ENCODE results near the gene FBN1.

Gene FBN1

DNA sequence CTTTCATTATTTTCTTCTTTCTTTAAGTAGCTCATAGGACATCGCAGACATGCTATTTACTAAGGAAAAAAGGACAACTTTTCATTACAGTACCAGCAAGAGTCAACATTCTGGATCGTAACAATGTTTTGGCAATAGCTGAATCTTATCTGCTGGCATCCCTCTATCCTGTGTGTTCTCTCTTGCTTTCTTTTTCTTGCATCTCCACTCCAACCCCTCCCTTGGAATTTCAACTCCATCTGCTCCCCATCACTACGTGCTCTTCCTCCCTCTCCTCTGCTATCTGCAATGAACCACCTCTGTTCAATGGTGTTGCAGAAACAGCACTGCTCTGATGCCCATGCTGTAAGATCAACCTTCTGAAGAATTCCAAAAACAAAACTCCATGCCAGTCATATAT, 106.6 kb downstream of the FBN1 start:
- 91 to 93% methylated on average over 3 of the region's 3 CpGs for WGBS, 2 experiments (ENCODE audit: insufficient coverage in 2 of 2)
- no peaks in the 10 kb centered on the region for H3K9me3 ChIP-seq (ENCODE audit: control insufficient read depth, low read length)
- H3K27ac ChIP-seq (ENCODE audit: low read depth, low read length, severe bottlenecking), result no peak overlapping the region
- H3K4me1 ChIP-seq (ENCODE audit: control insufficient read depth, insufficient read depth, low read length, poor library complexity, severe bottlenecking), result peaks cover 10% of the 10 kb centered on the region
- H3K36me3 ChIP-seq (ENCODE audit: control insufficient read depth, insufficient read depth, low read length), result peaks cover 5% of the 10 kb centered on the region
- no peak overlapping the region for H3K4me3 ChIP-seq (ENCODE audit: extremely low read depth, insufficient read depth, low read length, poor library complexity, severe bottlenecking)

DNA sequence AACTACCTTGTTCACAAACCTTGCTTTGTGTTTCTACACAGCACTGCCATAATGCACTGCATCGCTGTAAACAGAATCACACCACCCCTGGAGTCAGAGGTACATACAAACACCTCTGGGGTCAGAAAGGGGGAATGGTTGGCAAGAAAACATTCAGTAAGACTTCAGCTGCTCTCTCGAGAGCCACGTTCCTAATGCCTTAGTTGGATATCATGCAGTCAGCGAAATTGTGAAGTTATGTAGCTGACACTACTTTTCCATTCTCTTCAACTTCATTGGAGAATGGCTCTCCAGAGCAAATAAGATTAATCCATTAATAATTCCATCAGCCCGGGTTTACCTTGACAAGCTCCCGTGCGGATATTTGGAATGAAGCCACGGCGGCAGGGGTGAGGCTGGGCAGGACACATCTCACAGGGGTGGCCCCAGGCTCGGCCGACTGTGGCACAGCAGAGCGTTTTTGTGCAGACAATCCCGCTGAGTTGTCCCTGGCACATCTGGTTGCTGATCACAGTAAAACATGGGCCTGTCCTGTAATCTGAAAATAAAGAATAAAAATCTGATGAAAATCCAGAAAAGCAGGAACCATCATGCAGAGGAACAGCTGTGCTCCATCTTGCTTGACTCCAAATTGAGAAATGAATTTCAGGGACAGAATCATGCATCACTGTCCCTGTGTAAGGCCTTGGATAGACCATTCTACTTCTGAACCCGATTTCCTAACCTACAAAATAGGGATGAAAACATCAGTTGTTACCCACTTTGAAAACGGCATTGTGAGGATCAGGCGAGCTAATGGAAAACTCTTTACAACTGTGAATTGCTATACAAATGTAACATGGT, 108.0 kb downstream of the FBN1 start:
- H3K4me3 ChIP-seq (ENCODE audit: extremely low read depth, insufficient read depth, low read length, poor library complexity, severe bottlenecking), result no peak overlapping the region

DNA sequence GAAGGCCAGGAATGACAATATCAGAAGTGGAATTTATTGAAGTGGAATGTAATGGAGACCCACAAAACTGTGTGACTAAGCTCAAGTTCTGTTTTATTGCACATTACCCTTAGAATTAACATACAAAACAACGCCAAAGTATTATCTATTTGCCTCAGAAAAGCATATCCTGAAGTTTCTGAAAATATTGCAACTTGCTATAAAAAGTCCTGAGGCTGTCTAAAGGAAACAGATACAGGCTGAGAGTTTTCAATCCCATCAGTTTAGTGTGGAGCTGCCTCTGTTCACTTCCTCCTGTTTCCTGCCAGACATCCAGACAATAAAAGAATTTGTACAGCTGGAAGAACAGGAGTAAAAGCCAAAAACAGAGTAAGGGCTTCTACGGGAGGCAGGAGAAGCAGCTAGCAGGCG, 108.8 kb downstream of the FBN1 start:
- H3K27ac ChIP-seq (ENCODE audit: low read depth, low read length, severe bottlenecking), result peak overlapping the region; percentile 74
- no peaks in the 10 kb centered on the region for H3K9me3 ChIP-seq (ENCODE audit: control insufficient read depth, low read length)
- peaks cover 5% of the 10 kb centered on the region for H3K36me3 ChIP-seq (ENCODE audit: control insufficient read depth, insufficient read depth, low read length)
- H3K4me3 ChIP-seq (ENCODE audit: extremely low read depth, insufficient read depth, low read length, poor library complexity, severe bottlenecking), result no peak overlapping the region
- WGBS, 2 experiments (ENCODE audit: insufficient coverage in 2 of 2), result 80% methylated on average over 1 of the region's 3 CpGs; no CpG with 5 or more reads in 1 of the 2 experiments
- H3K4me1 ChIP-seq (ENCODE audit: control insufficient read depth, insufficient read depth, low read length, poor library complexity, severe bottlenecking), result peaks cover 10% of the 10 kb centered on the region

More for the DNA sequence above, 108.0 kb downstream of the FBN1 start:
- 89 to 99% methylated on average over 7 to 12 of the region's 16 CpGs for WGBS, 2 experiments (ENCODE audit: insufficient coverage in 2 of 2)
- no peaks in the 10 kb centered on the region for H3K9me3 ChIP-seq (ENCODE audit: control insufficient read depth, low read length)
- H3K36me3 ChIP-seq (ENCODE audit: control insufficient read depth, insufficient read depth, low read length), result peaks cover 5% of the 10 kb centered on the region
- peak overlapping the region; percentile 74 for H3K27ac ChIP-seq (ENCODE audit: low read depth, low read length, severe bottlenecking)
- H3K4me1 ChIP-seq (ENCODE audit: control insufficient read depth, insufficient read depth, low read length, poor library complexity, severe bottlenecking), result peaks cover 10% of the 10 kb centered on the region

DNA sequence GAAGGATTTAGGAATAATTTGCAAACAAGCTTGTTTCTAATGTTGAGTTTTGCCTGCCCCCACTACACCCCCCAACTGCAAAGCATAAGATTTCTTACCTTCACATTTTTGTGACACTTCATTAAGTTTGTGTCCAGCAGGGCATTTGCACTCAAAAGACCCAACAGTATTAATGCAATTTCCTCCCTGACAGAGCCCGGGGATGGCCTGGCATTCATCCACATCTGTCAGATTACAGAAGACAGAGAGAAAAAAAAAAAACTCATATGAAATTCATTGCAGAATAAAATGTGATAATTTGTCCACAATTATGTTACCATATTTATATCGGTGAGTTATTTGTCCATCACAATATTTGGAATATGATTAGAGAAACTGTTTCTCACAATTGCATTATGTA, 111.5 kb downstream of the FBN1 start:
- H3K4me1 ChIP-seq (ENCODE audit: control insufficient read depth, insufficient read depth, low read length, poor library complexity, severe bottlenecking), result peaks cover 10% of the 10 kb centered on the region
- H3K4me3 ChIP-seq (ENCODE audit: extremely low read depth, insufficient read depth, low read length, poor library complexity, severe bottlenecking), result no peak overlapping the region
- H3K9me3 ChIP-seq (ENCODE audit: control insufficient read depth, low read length), result no peaks in the 10 kb centered on the region
- H3K36me3 ChIP-seq (ENCODE audit: control insufficient read depth, insufficient read depth, low read length), result peaks cover 11% of the 10 kb centered on the region
- WGBS, 2 experiments (ENCODE audit: insufficient coverage in 2 of 2), result no CpG with 5 or more reads among the region's 2 CpGs
- H3K27ac ChIP-seq (ENCODE audit: low read depth, low read length, severe bottlenecking), result no peak overlapping the region

DNA sequence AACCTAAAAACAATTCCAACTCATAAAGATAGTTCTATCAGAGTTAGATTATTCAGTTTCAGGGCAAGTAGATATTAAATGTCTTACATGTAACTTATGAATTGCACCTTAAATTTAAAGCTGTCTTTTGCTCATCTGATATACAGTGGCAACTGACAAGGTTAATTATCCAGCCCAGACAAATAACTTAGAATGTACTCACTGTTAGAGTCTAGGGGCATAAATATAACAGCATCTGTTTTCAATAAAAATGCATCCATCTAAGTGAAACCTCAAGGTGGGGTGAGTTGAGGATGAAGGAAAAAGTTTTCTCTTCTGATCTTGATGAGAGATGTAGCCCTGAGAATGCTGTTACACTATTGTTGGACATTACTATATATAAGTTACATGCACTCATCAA, 112.6 kb downstream of the FBN1 start:
- Histone ChIP-seq H3K9me3 (ENCODE audit: control insufficient read depth, low read length) (no peaks in the 10 kb centered on the region), H3K27ac (ENCODE audit: low read depth, low read length, severe bottlenecking) (no peak overlapping the region), H3K4me1 (ENCODE audit: control insufficient read depth, insufficient read depth, low read length, poor library complexity, severe bottlenecking) (peaks cover 10% of the 10 kb centered on the region), H3K4me3 (ENCODE audit: extremely low read depth, insufficient read depth, low read length, poor library complexity, severe bottlenecking) (no peak overlapping the region), H3K36me3 (ENCODE audit: control insufficient read depth, insufficient read depth, low read length) (peaks cover 11% of the 10 kb centered on the region)

DNA sequence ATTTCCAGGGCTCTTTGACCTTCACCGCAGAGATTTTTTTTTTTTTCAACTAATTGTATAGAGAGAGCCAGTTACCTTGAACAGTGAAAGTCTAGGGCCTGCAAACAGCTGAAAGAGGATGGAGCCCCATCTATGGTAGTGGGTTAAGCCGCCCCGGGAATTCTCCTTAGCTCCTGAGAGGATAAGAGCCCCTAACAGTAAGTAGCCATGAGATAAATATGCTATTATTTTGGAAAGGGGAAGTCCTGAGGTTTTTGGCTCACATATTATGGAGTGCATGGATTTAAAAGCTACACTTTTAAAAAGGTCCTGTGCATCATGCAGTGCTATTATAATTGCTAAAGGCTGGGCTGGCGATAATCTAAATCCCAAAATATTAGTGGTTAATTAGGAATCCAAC, 115.0 kb downstream of the FBN1 start:
- peaks cover 11% of the 10 kb centered on the region for H3K36me3 ChIP-seq (ENCODE audit: control insufficient read depth, insufficient read depth, low read length)
- no peak overlapping the region for H3K4me3 ChIP-seq (ENCODE audit: extremely low read depth, insufficient read depth, low read length, poor library complexity, severe bottlenecking)
- WGBS, 2 experiments (ENCODE audit: insufficient coverage in 2 of 2), result 92 to 93% methylated on average over 2 to 3 of the region's 4 CpGs

DNA sequence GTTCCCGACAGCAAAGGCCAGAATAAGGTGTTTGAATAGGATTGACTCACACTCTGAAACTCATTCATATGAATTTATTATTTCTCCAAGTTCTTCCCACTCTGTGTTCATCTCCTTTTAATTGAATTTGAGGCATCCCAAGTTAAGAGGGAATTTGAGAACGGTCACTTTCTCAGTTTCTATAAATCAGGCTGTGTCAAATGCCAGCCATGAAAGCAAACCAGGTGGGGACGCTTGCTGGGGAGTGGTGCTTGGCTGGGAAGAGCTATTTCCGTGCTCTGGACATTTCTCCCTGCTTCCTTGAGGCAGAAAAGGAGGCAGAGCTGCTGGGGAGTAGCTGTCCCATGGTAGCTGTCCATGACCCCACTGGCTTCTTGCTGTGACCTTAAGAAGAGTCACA, 116.6 kb downstream of the FBN1 start:
- Histone ChIP-seq H3K36me3 (ENCODE audit: control insufficient read depth, insufficient read depth, low read length) (peaks cover 18% of the 10 kb centered on the region), H3K9me3 (ENCODE audit: control insufficient read depth, low read length) (no peaks in the 10 kb centered on the region), H3K4me1 (ENCODE audit: control insufficient read depth, insufficient read depth, low read length, poor library complexity, severe bottlenecking) (no peaks in the 10 kb centered on the region), H3K4me3 (ENCODE audit: extremely low read depth, insufficient read depth, low read length, poor library complexity, severe bottlenecking) (no peak overlapping the region), H3K27ac (ENCODE audit: low read depth, low read length, severe bottlenecking) (no peak overlapping the region)
- WGBS, 2 experiments (ENCODE audit: insufficient coverage in 2 of 2), result 81 to 93% methylated on average over 2 of the region's 4 CpGs

More for the DNA sequence above, 115.0 kb downstream of the FBN1 start:
- Histone ChIP-seq H3K4me1 (ENCODE audit: control insufficient read depth, insufficient read depth, low read length, poor library complexity, severe bottlenecking) (no peaks in the 10 kb centered on the region), H3K27ac (ENCODE audit: low read depth, low read length, severe bottlenecking) (no peak overlapping the region), H3K9me3 (ENCODE audit: control insufficient read depth, low read length) (no peaks in the 10 kb centered on the region)

DNA sequence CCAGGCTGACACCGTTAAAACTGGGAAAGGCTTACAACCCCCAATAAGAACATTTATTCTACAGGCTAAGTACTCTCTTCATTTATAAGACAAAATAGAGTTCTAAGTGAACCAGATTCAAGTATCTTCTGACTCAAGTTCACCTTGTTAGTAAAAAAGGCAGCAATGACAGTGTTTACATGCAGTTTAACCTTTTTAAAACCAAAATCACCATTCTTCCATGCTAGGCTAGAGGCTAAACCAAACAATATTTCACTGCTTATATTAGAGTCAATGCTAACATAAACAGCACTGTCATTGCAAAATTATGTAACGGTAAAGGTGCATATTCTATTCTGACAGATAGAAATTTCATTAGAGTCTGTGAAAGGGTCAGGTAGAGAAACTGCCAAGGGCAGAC, 118.0 kb downstream of the FBN1 start:
- Histone ChIP-seq H3K27ac (ENCODE audit: low read depth, low read length, severe bottlenecking) (no peak overlapping the region), H3K9me3 (ENCODE audit: control insufficient read depth, low read length) (no peaks in the 10 kb centered on the region), H3K4me1 (ENCODE audit: control insufficient read depth, insufficient read depth, low read length, poor library complexity, severe bottlenecking) (no peaks in the 10 kb centered on the region), H3K4me3 (ENCODE audit: extremely low read depth, insufficient read depth, low read length, poor library complexity, severe bottlenecking) (no peak overlapping the region), H3K36me3 (ENCODE audit: control insufficient read depth, insufficient read depth, low read length) (peaks cover 18% of the 10 kb centered on the region)
- 100% methylated on average over 1 of the region's 2 CpGs; no CpG with 5 or more reads in 1 of the 2 experiments for WGBS, 2 experiments (ENCODE audit: insufficient coverage in 2 of 2)

DNA sequence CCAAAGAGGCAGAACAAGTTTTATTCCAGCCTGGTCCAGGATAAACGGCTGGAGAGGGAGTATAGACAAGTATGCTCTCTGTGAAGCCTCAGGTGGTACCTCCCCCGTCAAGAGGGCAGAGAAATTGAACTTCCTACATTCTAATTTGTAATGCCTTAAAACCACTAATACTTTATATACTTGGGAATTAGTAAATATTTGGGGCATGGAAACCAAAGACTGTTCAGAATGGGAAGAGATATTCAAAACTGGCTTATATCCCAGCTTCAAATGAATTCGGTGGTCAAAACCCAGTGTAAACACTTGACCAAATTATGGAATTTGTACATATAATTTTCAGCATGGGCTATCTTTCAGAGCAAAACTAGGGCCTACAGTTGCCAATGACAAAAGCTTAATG, 122.6 kb downstream of the FBN1 start:
- Histone ChIP-seq H3K4me3 (ENCODE audit: extremely low read depth, insufficient read depth, low read length, poor library complexity, severe bottlenecking) (no peak overlapping the region), H3K9me3 (ENCODE audit: control insufficient read depth, low read length) (no peaks in the 10 kb centered on the region), H3K36me3 (ENCODE audit: control insufficient read depth, insufficient read depth, low read length) (peaks cover 20% of the 10 kb centered on the region), H3K4me1 (ENCODE audit: control insufficient read depth, insufficient read depth, low read length, poor library complexity, severe bottlenecking) (no peaks in the 10 kb centered on the region), H3K27ac (ENCODE audit: low read depth, low read length, severe bottlenecking) (no peak overlapping the region)
- 100% methylated on average over 1 of the region's 3 CpGs for WGBS, 2 experiments (ENCODE audit: insufficient coverage in 2 of 2)

DNA sequence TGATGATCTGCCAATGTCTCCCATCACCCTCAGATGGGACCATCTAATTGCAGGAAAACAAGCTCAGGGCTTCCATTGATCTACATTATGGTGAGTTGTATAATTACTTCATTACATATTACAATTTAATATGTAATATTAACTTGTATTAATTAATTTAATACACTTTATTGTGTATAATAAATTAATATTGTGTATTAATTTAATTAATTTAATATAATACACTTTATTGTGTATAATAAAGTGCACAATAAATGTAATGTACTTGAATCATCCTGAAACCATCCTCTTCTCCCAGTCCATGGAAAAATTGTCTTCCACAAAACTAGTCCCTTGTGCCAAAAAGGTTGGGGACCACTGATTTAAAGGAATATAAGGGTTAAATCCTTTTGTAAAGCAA, 123.4 kb downstream of the FBN1 start:
- no peak overlapping the region for H3K27ac ChIP-seq (ENCODE audit: low read depth, low read length, severe bottlenecking)
- no peaks in the 10 kb centered on the region for H3K4me1 ChIP-seq (ENCODE audit: control insufficient read depth, insufficient read depth, low read length, poor library complexity, severe bottlenecking)
- H3K36me3 ChIP-seq (ENCODE audit: control insufficient read depth, insufficient read depth, low read length), result peaks cover 20% of the 10 kb centered on the region
- H3K9me3 ChIP-seq (ENCODE audit: control insufficient read depth, low read length), result no peaks in the 10 kb centered on the region
- H3K4me3 ChIP-seq (ENCODE audit: extremely low read depth, insufficient read depth, low read length, poor library complexity, severe bottlenecking), result no peak overlapping the region

DNA sequence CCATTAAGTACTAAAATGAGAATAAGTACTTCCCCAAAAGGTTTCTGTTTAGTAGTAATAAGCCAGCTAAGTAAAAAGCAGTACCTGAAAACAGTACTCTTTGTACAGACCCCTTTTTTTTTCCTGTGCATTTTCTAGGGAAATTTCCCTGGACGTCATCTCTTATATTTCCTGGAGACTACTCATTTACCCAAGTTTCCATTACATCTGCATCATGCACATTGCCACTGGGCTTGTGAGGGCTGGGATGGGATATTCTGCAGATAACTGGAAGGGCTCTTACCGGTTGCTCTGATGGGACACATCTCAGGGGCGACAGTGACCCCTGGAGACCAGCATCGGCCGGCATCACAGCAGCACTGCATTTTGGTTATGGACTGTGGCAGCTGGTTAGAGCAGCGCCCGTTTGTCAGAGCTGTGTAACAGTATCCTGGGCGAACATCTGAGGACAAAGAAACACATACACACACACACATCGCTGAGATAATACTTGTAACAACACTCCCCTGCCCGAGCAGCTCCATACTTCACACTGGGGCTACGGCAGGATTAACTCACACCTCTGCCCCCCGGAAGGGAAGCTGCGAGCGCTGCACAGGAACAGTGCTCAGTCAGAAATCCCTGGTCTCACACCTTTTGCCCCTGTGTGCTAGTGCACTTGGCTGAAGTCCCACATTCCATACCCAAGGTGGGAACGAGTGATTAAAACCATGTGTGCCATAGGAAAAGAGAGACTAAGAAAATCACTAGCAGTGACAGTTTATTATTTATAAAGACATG, 124.9 kb downstream of the FBN1 start:
- H3K4me3 ChIP-seq (ENCODE audit: extremely low read depth, insufficient read depth, low read length, poor library complexity, severe bottlenecking), result no peak overlapping the region
- H3K27ac ChIP-seq (ENCODE audit: low read depth, low read length, severe bottlenecking), result no peak overlapping the region
- H3K36me3 ChIP-seq (ENCODE audit: control insufficient read depth, insufficient read depth, low read length), result peaks cover 23% of the 10 kb centered on the region
- no peaks in the 10 kb centered on the region for H3K9me3 ChIP-seq (ENCODE audit: control insufficient read depth, low read length)
- H3K4me1 ChIP-seq (ENCODE audit: control insufficient read depth, insufficient read depth, low read length, poor library complexity, severe bottlenecking), result no peaks in the 10 kb centered on the region
- 73 to 78% methylated on average over 6 to 8 of the region's 15 CpGs for WGBS, 2 experiments (ENCODE audit: insufficient coverage in 2 of 2)
